Endodermal cell (in vitro differentiated cells): ENCODE measurements around the gene ERFE. TPM values are rescaled to one million over a fixed set of nuclear protein-coding genes. Genes with fewer than 3 reads are reported as not detected.
A peak's percentile ranks its signal among the peaks of the same experiment; 100 is the strongest.

Experiments used
- DNase-seq: peaks from one replicate; pipeline ENCODE4 v3.0.0-alpha.2; 2017
- H3K27ac ChIP-seq: 2 replicates; pipeline ENCODE4 v1.5.1; 2013; ENCODE audit warnings: mild to moderate bottlenecking, low read depth, low read length, moderate library complexity
- H3K27me3 ChIP-seq: 2 replicates; pipeline ENCODE4 v1.6.1; 2013; ENCODE audit warnings: mild to moderate bottlenecking, low read length, moderate library complexity; ENCODE audit not compliant: insufficient read depth, control insufficient read depth, poor library complexity, severe bottlenecking
- H3K36me3 ChIP-seq: 2 replicates; pipeline ENCODE4 v1.7.0; 2013; ENCODE audit warnings: mild to moderate bottlenecking, low read length, moderate library complexity; ENCODE audit not compliant: control insufficient read depth, insufficient read depth
- H3K4me1 ChIP-seq: one replicate; pipeline ENCODE4 v1.7.0; 2013; ENCODE audit warnings: low read length; ENCODE audit not compliant: control insufficient read depth, insufficient read depth
- H3K4me3 ChIP-seq: 2 replicates; pipeline ENCODE4 v1.5.1; 2013; ENCODE audit warnings: mild to moderate bottlenecking, low read length, moderate library complexity
- H3K9ac ChIP-seq: 2 replicates; pipeline ENCODE4 v1.6.1; 2013; ENCODE audit warnings: mild to moderate bottlenecking, low read length, moderate library complexity; ENCODE audit not compliant: poor library complexity, severe bottlenecking; ENCODE audit errors: extremely low read depth
- H3K9me3 ChIP-seq: 2 replicates; pipeline ENCODE4 v1.6.1; 2013; ENCODE audit warnings: mild to moderate bottlenecking, low read length, moderate library complexity; ENCODE audit not compliant: control insufficient read depth
- H3K27ac Mint-ChIP-seq: 2 replicates; pipeline ENCODE4 v1.8.0; 2020; ENCODE audit warnings: mixed read lengths
- H3K27me3 Mint-ChIP-seq: 2 replicates; pipeline ENCODE4 v1.8.0; 2021; ENCODE audit warnings: mild to moderate bottlenecking, mixed read lengths; ENCODE audit not compliant: insufficient read depth
- H3K36me3 Mint-ChIP-seq: 2 replicates; pipeline ENCODE4 v1.8.0; 2020; ENCODE audit warnings: low read depth, mixed read lengths
- H3K4me1 Mint-ChIP-seq: 2 replicates; pipeline ENCODE4 v1.8.0; 2020; ENCODE audit warnings: mixed read lengths
- H3K4me3 Mint-ChIP-seq: 2 replicates; pipeline ENCODE4 v1.8.0; 2020; ENCODE audit warnings: mild to moderate bottlenecking, moderate library complexity, mixed read lengths
- H3K9me3 Mint-ChIP-seq: 2 replicates; pipeline ENCODE4 v1.8.0; 2020; ENCODE audit warnings: mild to moderate bottlenecking, mixed read lengths
- CTCF ChIP-seq: fragments of 200-600 bp; sonication (generic); conservative IDR thresholded peaks from 2 replicates; pipeline ENCODE4 v1.5.0; 2021; ENCODE audit warnings: antibody characterized with exemption, mild to moderate bottlenecking
- WGBS, 2 experiments: methylation state at CpG; one replicate each; pipeline versions ENCODE4 v1.1.5 to v1.1.7; 2013; ENCODE audit warnings: missing lambda C conversion rate in 2 of 2, mixed read lengths in 1 of 2; ENCODE audit not compliant: insufficient coverage in 1 of 2, insufficient read length in 1 of 2; 5-methylcytosine and 5-hydroxymethylcytosine counted together
- total RNA-seq, 2 donors: library from RNA; stranded (reverse); fragmentation: NEBNext Ultra II Directional in 1 of 2; extraction: Animal tissue kit (Norgen Biotek cat#: 25700) in 1 of 2; gene quantifications; 2 replicates in 1 of 2; 3 replicates in 1 of 2; pipeline ENCODE4 v1.2.1, GENCODE V29; 2021

ERFE gene
- total RNA-seq, 2 donors from 2014 or later = 0.48 to 1.6 TPM

GRCh38 chr2:238203973-238204683 is 45.4 kb downstream of the ERFE start:
- Mint-ChIP-seq H3K4me3 (peak overlapping the region; percentile 81), H3K4me1 (peaks cover 13% of the 10 kb centered on the region), H3K27me3 (peaks cover 10% of the 10 kb centered on the region), H3K9me3 (peaks cover 10% of the 10 kb centered on the region), H3K36me3 (no peaks in the 10 kb centered on the region), H3K27ac (peak overlapping the region; percentile 52)
- WGBS, 2 experiments = 77 to 81% methylated on average over 12 to 18 of the region's 18 CpGs
- Histone ChIP-seq H3K9ac (peak overlapping the region; percentile 40), H3K27me3 (peaks cover 20% of the 10 kb centered on the region), H3K4me1 (peaks cover 2% of the 10 kb centered on the region), H3K36me3 (no peaks in the 10 kb centered on the region), H3K27ac (peak overlapping the region; percentile 71), H3K4me3 (peak overlapping the region; percentile 81), H3K9me3 (peaks cover 14% of the 10 kb centered on the region)
- TF ChIP-seq CTCF = no peak
- no peak for DNase-seq

GRCh38 chr2:238207006-238207405 is 48.2 kb downstream of the ERFE start:
- Histone ChIP-seq H3K9me3 (peaks cover 14% of the 10 kb centered on the region), H3K27me3 (peaks cover 45% of the 10 kb centered on the region), H3K9ac (no peak overlapping the region), H3K36me3 (no peaks in the 10 kb centered on the region), H3K4me3 (no peak overlapping the region), H3K27ac (no peak overlapping the region), H3K4me1 (no peaks in the 10 kb centered on the region)
- Mint-ChIP-seq H3K36me3 (no peaks in the 10 kb centered on the region), H3K27me3 (peaks cover 19% of the 10 kb centered on the region), H3K4me3 (no peak overlapping the region), H3K9me3 (peaks cover 10% of the 10 kb centered on the region), H3K27ac (no peak overlapping the region), H3K4me1 (peaks cover 5% of the 10 kb centered on the region)
- TF ChIP-seq CTCF = no peak
- DNase-seq = no peak
- WGBS, 2 experiments = 84 to 88% methylated on average over 7 of the region's 7 CpGs

- Mint-ChIP-seq H3K9me3 (peaks cover 1% of the 10 kb centered on the region), H3K27me3 (peaks cover 22% of the 10 kb centered on the region), H3K36me3 (no peaks in the 10 kb centered on the region), H3K4me3 (no peak overlapping the region), H3K27ac (no peak overlapping the region), H3K4me1 (no peaks in the 10 kb centered on the region)
- no peak for TF ChIP-seq CTCF
- 89 to 92% methylated on average over 2 of the region's 2 CpGs for WGBS, 2 experiments
- Histone ChIP-seq H3K9ac (no peak overlapping the region), H3K27ac (peak overlapping the region; percentile 47), H3K27me3 (peaks cover 5% of the 10 kb centered on the region), H3K4me1 (no peaks in the 10 kb centered on the region), H3K4me3 (no peak overlapping the region), H3K9me3 (no peaks in the 10 kb centered on the region), H3K36me3 (no peaks in the 10 kb centered on the region)
- no peak for DNase-seq
These were observed 57.9 kb downstream of the ERFE start for GRCh38 chr2:238216651-238217184.

Other genes starting within 250 kb of the ERFE start
- 10 to 100 TPM; 58.3 to 59.2 TPM for gene UBE2F, start 192.0 kb upstream of the ERFE start, total RNA-seq
- gene SCLY, start 98.0 kb upstream of the ERFE start, total RNA-seq = 10 to 100 TPM; 39.0 to 45.0 TPM
- gene ESPNL, start 58.6 kb upstream of the ERFE start, total RNA-seq = under 1 TPM; 0.15 to 0.86 TPM
- gene KLHL30, start 20.3 kb upstream of the ERFE start, total RNA-seq = not detected
- gene ILKAP, start 44.7 kb downstream of the ERFE start, total RNA-seq = 10 to 100 TPM; 40.9 to 46.4 TPM
- gene HES6, start 81.1 kb downstream of the ERFE start, total RNA-seq = 10 to 100 TPM; 17.8 to 26.3 TPM
- 10 to 100 TPM in 1 of 2 donors, 1 to 10 TPM in 1; 9.7 to 13.5 TPM for gene PER2, start 129.6 kb downstream of the ERFE start, total RNA-seq
- gene TRAF3IP1, start 161.5 kb downstream of the ERFE start, total RNA-seq = 10 to 100 TPM; 21.9 to 28.3 TPM